Common myeloid progenitor, CD34-positive (primary cell): ENCODE results near the gene TENM4.

Source experiments
- CTCF ChIA-PET: fragments of 350-600 bp; sonication (Branson Sonifier 250); formaldehyde crosslinking; loops from one replicate; lab custom pipeline; 2021; ENCODE audit warnings: antibody characterized with exemption; lab: Charles Lee
- POLR2A ChIA-PET: fragments of 350-600 bp; sonication (Branson Sonifier 250); formaldehyde crosslinking; loops from one replicate; lab custom pipeline; 2021; ENCODE audit warnings: antibody characterized with exemption; lab: Charles Lee
- DNase-seq, 3 donors: peaks; one replicate each; pipeline versions ENCODE4 v3.0.0 to v3.0.0-alpha.2; 2013
- H3K27ac ChIP-seq, 2 experiments: 1 replicate in 1 of 2; 2 replicates in 1 of 2; pipeline ENCODE4 v1.7.0; 2013; ENCODE audit warnings: inconsistent platforms in 2 of 2, low read length in 2 of 2, mild to moderate bottlenecking in 2 of 2, low read depth in 1 of 2, moderate library complexity in 1 of 2; ENCODE audit not compliant: severe bottlenecking in 2 of 2, insufficient read depth in 1 of 2, poor library complexity in 1 of 2
- H3K27me3 ChIP-seq, 5 experiments: replicated peaks in 2 of 5; 1 replicate in 3 of 5; 2 replicates in 2 of 5; pipeline versions ENCODE4 v1.6.1 to v1.7.0; 2013; ENCODE audit warnings: low read length in 4 of 5, mild to moderate bottlenecking in 2 of 5, moderate library complexity in 2 of 5, inconsistent platforms in 1 of 5; ENCODE audit not compliant: insufficient read depth in 5 of 5, control insufficient read depth in 4 of 5
- H3K36me3 ChIP-seq, 4 experiments: 1 replicate in 2 of 4; 2 replicates in 2 of 4; pipeline versions ENCODE4 v1.6.1 to v1.7.0; 2013; ENCODE audit warnings: low read length in 3 of 4, control low read depth in 1 of 4, mild to moderate bottlenecking in 1 of 4; ENCODE audit not compliant: control insufficient read depth in 4 of 4, insufficient read depth in 4 of 4
- H3K4me1 ChIP-seq, 4 experiments: 1 replicate in 3 of 4; 2 replicates in 1 of 4; pipeline versions ENCODE4 v1.6.1 to v1.7.1; 2013; ENCODE audit warnings: low read length in 3 of 4, mild to moderate bottlenecking in 3 of 4, control low read depth in 1 of 4, inconsistent platforms in 1 of 4, moderate library complexity in 1 of 4; ENCODE audit not compliant: control insufficient read depth in 4 of 4, insufficient read depth in 4 of 4; ENCODE audit errors: control extremely low read depth in 1 of 4
- H3K4me3 ChIP-seq, 7 experiments: 1 replicate in 4 of 7; 2 replicates in 3 of 7; pipeline versions ENCODE4 v1.5.1 to v1.7.0; 2013; ENCODE audit warnings: mild to moderate bottlenecking in 7 of 7, low read length in 6 of 7, moderate library complexity in 6 of 7, inconsistent platforms in 2 of 7, low read depth in 2 of 7, control low read depth in 1 of 7; ENCODE audit not compliant: insufficient read depth in 4 of 7, control insufficient read depth in 1 of 7; ENCODE audit errors: extremely low read depth in 1 of 7
- H3K9me3 ChIP-seq, 5 experiments: 1 replicate in 4 of 5; 2 replicates in 1 of 5; pipeline versions ENCODE4 v1.6.1 to v1.7.1; 2013; ENCODE audit warnings: low read length in 4 of 5, mild to moderate bottlenecking in 2 of 5, inconsistent platforms in 1 of 5, low read depth in 1 of 5, moderate library complexity in 1 of 5; ENCODE audit not compliant: control insufficient read depth in 4 of 5, insufficient read depth in 2 of 5; ENCODE audit errors: control extremely low read depth in 1 of 5
- WGBS: methylation state at CpG from one replicate; pipeline ENCODE4 v1.1.5; 2013; ENCODE audit not compliant: insufficient coverage; 5-methylcytosine and 5-hydroxymethylcytosine counted together

The TENM4 gene

DNA sequence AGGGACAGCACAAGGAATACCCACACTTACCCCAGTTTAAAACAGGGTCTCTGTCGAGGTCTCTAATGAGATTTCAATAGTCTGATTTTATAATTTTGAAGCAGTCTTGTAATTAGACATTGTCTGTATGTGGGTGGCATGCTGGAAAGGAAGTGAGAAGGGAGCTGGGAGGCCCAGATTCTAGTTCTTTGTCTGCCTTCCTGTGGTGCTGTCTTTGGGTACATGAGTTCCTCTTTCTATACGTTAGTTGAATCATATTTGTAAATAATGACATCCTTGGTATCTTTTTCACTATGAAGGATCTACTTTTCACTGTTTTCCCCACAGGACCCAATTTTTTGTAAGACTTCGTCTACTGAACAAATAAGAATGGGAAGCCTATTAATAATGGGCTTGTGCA, 42.0 kb upstream of the TENM4 start:
- ChIA-PET CTCF (interaction anchor here (2.5 kb wide), 1 partner anchor 10 kb away, joined by 18 read pairs; no protein-coding TSS in a partner anchor), POLR2A (no interaction called here)
- 57% methylated on average over 1 of the region's 3 CpGs for WGBS
- Histone ChIP-seq H3K4me3 (no peak overlapping the region), H3K27ac (no peak overlapping the region), H3K9me3 (no peaks in the 10 kb centered on the region), H3K4me1 (no peaks in the 10 kb centered on the region), H3K27me3 (peaks cover 0 to 10% (median 0%) of the 10 kb centered on the region in 5 experiments), H3K36me3 (no peaks in the 10 kb centered on the region)
- DNase-seq, result peak in 2 of 3 donors; percentile 14 to 30

DNA sequence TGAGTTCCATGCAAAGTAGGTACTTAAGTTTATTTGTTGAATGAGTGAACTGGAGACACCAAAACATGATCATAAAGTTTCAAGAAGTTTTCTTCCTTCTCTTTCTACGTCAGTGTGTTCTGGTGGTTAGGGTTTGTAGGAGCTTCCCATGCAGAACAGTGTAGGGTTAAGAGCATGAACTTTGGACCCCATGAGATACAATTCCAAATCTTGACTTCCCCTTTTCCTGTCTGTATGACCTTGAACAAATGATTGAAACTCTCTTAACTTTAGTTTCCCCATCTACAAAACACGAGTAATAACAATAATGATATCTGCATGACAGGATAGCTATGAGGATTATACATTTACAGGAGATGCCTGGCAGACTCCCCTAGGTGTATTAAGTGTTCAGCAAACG, 41.0 kb upstream of the TENM4 start:
- H3K4me3 ChIP-seq, result no peak overlapping the region
- H3K4me1 ChIP-seq, result no peaks in the 10 kb centered on the region
- 63% methylated on average over 1 of the region's 3 CpGs for WGBS
- H3K27ac ChIP-seq, result no peak overlapping the region
- DNase-seq, result no peak
- ChIA-PET POLR2A (no interaction called here), CTCF (interaction anchor here (2.5 kb wide), 1 partner anchor 11 kb away, joined by 18 read pairs; no protein-coding TSS in a partner anchor)
- no peaks in the 10 kb centered on the region for H3K36me3 ChIP-seq
- H3K27me3 ChIP-seq, result peaks cover 0 to 10% (median 0%) of the 10 kb centered on the region in 5 experiments
- H3K9me3 ChIP-seq, result no peaks in the 10 kb centered on the region

DNA sequence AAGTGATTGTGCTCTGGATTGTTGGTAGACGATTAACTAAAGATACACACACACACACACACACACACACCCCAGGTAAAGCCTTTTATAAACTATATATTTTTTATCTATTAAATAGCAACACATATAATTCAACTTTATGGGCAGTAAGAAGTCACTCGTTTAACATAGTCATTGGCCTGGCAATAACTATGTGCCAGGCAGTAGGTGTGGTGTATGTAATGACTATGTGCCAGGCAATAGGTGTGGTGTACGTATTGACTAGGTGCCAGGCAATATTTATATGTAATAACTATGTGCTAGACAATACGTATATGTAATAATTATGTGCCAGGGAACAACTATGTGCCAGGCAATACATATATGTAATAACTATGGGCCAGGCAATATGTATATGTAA, 40.0 kb upstream of the TENM4 start:
- POLR2A ChIA-PET, result no interaction called here
- no CpG with 5 or more reads among the region's 4 CpGs for WGBS

DNA sequence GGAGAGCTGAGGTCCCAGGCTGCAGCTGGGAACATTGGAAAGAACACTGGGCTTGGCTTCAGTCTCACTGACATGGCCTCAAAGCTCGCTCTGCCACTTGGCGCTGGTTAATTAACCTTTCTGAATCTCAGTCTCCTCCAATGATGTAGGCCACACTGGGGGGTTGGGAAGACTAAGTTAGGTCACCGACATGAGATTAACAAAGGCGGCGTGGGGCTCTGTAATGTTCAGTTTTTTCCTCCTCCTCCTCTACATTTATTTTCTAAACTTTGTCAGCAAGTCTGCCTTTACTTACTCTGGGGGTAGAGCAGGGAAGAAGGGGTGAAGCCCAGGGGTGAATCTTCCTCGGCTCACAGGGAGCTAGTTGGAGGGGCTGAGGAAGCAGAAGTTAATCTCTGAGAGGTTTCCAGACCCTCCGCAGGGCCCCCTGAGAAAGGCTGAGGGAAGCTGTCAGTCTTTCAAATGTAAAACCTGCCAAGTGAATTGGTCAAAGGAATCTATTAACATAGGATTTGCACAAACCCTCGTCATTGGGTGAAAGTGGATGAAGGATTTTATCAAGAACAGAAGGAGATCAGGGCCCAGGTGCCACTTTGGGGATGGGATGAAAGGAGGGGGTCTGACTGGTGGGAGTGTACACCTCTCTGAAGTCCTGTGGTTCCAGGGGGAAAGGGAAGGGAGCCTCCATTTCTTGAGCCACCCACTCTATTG, 32.1 kb upstream of the TENM4 start:
- WGBS, result 49% methylated on average over 5 of the region's 8 CpGs
- POLR2A ChIA-PET, result no interaction called here
- no peaks in the 10 kb centered on the region for H3K4me1 ChIP-seq
- peaks cover 0 to 5% (median 0%) of the 10 kb centered on the region in 5 experiments for H3K9me3 ChIP-seq
- H3K36me3 ChIP-seq, result no peaks in the 10 kb centered on the region
- peaks cover 0 to 37% (median 4%) of the 10 kb centered on the region in 5 experiments for H3K27me3 ChIP-seq
- no peak overlapping the region for H3K27ac ChIP-seq
- CTCF ChIA-PET, result no interaction called here
- DNase-seq, result no peak
- no peak overlapping the region for H3K4me3 ChIP-seq

More for the DNA sequence above, 40.0 kb upstream of the TENM4 start:
- H3K9me3 ChIP-seq, result peaks cover 0 to 3% (median 0%) of the 10 kb centered on the region in 5 experiments
- H3K4me1 ChIP-seq, result no peaks in the 10 kb centered on the region
- no peaks in the 10 kb centered on the region for H3K36me3 ChIP-seq
- no peak for DNase-seq
- H3K4me3 ChIP-seq, result no peak overlapping the region
- H3K27ac ChIP-seq, result no peak overlapping the region
- CTCF ChIA-PET, result no interaction called here
- H3K27me3 ChIP-seq, result peaks cover 0 to 6% (median 0%) of the 10 kb centered on the region in 5 experiments

DNA sequence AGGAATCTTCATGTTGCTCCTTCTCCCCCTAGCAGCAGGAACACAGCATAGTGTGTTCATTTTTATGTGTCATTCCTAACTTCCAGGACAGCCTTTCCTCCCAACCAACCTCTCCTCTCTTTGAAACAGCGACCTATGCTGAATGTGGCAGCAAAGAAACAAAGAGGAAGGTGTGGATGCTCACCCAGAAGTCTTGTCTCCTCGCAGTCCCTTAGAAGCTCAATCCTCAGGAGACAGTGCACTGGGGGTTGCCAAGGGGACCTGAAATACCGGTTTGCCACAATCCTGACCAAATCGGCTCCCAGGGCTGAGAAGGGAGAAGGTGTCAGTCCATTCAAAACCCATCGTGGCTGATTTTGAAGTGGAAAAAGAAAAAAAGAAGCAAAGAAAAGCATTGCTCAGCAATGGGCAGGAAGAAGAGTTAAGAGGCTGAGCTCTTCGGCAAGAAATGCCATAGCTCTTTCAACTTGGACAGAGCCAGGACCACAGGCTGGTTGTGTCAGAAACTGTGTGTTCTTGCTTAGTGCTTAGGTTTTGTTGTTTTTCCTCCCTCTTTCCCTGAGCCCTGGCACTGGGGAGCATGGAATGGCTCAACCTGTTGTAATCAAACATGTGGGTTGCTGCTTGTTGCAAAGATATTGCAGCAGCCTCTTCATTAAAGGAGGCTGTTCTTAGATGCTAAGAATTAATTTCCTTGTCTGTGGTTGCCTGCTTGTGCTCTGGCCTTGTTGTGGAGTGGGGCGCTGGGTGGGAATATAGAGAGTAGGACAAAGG, 30.4 kb upstream of the TENM4 start:
- Histone ChIP-seq H3K4me1 (no peaks in the 10 kb centered on the region), H3K27ac (no peak overlapping the region), H3K4me3 (no peak overlapping the region), H3K9me3 (peaks cover 0 to 5% (median 0%) of the 10 kb centered on the region in 5 experiments), H3K27me3 (peaks cover 0 to 39% (median 4%) of the 10 kb centered on the region in 5 experiments), H3K36me3 (no peaks in the 10 kb centered on the region)
- WGBS, result 19% methylated on average over 5 of the region's 7 CpGs
- no peak for DNase-seq
- CTCF ChIA-PET, result no interaction called here
- POLR2A ChIA-PET, result no interaction called here

- CTCF ChIA-PET, result no interaction called here
- POLR2A ChIA-PET, result no interaction called here
- Histone ChIP-seq H3K27ac (no peak overlapping the region), H3K36me3 (no peaks in the 10 kb centered on the region), H3K4me3 (no peak overlapping the region), H3K4me1 (no peaks in the 10 kb centered on the region), H3K27me3 (peaks cover 0 to 44% (median 4%) of the 10 kb centered on the region in 5 experiments), H3K9me3 (no peaks in the 10 kb centered on the region)
- DNase-seq, result no peak
- 86% methylated on average over 1 of the region's 2 CpGs for WGBS
Measured at GRCh38 chr11:79470161-79470560, 29.3 kb upstream of the TENM4 start.

DNA sequence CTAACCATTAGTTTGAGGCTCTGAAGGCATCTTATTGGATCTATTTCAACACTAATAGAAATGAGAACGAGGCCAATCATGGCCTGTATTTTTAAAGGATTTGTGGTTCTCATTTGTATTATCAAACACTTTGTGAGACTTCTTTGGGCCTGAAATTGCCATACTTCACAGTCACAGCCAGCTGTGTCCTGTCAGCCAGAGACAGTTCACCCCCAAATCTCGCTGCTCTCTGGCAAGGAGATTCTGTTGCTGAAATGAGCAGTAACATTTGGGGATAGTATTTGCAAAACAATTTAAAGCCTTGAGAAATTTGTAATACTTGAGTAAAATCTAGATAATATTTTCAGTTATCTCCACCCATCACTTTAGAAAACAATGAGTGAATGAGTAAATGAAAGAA, 26.9 kb upstream of the TENM4 start:
- no peaks in the 10 kb centered on the region for H3K4me1 ChIP-seq
- ChIA-PET POLR2A (no interaction called here), CTCF (no interaction called here)
- WGBS, result no CpG with 5 or more reads among the region's 2 CpGs
- H3K36me3 ChIP-seq, result no peaks in the 10 kb centered on the region
- H3K9me3 ChIP-seq, result no peaks in the 10 kb centered on the region
- H3K4me3 ChIP-seq, result no peak overlapping the region
- peaks cover 0 to 49% (median 10%) of the 10 kb centered on the region in 5 experiments for H3K27me3 ChIP-seq
- H3K27ac ChIP-seq, result no peak overlapping the region
- DNase-seq, result no peak
